ENCODE results near the gene CREG2.
"Not testable (repeated sequence)": the region's sequence is repeated elsewhere in the genome, so short reads cannot be mapped to it uniquely, and the experiment has no call there.

The CREG2 gene

DNA sequence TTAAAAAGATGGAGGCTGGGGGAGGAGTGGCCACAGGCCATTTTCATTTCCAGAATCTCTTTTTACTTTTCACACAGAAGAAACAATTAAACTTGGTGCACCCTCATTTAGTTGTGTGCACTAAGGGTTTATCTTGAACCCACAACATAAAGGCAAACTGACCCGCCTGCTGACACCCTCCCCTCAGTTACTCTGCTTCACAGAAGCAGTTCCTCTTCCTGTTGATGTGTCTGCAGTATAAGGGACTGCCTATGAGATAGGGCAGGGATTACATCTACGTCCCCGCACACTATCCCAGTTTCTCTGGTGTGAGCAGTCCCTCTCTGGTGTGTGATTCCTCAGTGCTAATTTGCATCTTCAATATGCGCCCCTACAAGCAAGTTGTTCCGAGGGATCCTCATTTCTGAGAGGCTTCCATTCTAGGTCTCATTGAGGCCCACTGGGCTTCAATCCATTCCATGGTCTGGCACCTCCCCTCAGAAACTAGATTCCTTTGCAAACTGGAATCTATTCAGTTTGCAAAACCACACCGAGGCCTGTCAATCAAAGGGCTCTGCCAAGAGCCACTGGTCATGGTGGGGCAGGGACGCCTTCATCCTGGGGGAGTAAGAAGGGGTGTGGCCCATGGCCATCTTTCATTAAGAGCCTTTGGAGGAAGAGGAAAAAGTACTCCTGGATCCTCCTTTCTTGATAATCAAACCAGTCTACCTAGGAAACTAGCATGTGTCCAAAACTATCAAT is 12.3 kb downstream of the CREG2 start:
- DNase-seq (ENCODE audit: low read depth in 3 of 3, low spot score in 1 of 3): no peak

DNA sequence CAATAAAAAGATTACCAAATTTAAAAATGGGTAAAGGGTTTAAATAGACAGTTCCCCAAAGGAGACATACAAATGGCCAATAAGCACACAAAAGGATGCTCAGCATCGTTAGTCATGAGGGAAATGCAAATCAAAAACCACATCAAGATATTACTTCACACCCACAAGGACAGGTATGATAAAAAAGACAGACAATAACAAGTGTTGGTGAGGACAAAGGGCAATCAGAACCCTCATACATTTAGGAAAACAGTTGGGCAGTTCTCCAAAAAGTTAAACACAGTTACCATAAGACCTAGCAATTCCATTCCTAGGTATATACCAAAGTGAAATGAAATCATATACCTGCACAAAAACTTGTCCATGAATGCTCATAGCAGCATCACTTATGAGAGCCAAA is 14.5 kb downstream of the CREG2 start:
- no peak for DNase-seq (ENCODE audit: low read depth in 3 of 3, low spot score in 1 of 3)

DNA sequence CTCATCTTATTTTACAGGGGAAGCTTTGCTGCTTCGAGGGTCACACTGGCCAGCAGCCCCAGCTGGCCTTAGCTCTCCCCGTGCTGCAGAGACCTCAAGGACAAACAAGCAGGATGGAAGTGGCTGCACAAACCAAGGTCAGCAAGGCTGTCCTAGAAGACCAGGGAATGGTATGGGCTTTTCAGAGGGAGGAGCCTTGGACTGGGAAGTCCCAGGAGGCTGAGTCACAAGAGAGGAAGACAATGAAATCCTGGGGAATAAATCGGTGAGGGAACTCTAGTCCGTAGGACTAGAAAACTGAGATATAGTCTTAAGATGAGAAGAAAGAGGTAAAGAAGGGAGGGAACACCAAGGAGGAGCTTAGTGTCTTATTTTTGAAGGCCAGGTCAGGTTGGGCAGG is 15.7 kb downstream of the CREG2 start:
- DNase-seq (ENCODE audit: low read depth in 3 of 3, low spot score in 1 of 3): no peak

DNA sequence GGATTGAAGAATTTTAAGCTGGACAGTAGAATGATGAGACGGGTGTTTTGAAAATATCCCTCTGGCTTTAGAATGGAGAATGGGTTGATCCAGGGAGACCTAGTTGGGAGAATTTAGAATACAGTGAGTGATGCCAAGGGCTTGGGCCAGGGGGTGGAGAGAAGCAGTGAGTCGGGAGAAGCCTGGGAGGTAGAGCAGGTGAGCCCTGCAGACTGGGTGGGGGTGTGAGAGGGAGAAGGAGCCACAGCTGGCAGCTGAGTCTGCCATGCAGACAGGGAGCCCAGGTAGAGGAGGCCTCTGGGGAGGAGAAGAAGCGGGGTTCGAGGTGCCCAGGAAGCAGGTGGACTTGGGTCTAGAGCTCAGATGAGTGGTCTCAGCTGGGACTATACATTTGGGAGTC is 18.2 kb downstream of the CREG2 start:
- DNase-seq (ENCODE audit: low read depth in 3 of 3, low spot score in 1 of 3): no peak

DNA sequence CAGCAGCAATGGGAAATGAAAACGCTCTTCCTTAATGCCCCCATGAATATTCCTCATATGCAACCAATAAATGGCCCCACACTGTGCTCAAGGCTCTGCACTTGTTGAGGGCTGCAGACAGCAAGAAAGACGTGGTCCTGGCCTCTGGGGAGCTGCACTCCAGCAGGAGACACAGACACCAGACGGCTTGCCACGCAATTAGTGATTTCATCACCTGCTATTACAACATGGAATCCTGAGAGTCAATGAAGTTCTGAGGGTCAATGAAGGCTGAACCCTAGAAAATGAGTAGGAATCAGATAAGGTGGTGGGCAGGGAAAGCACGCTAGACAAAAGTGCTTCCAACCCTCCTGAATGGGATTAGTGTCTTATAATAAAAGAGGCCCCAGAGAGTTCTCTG is 18.9 kb downstream of the CREG2 start:
- DNase-seq (ENCODE audit: low read depth in 3 of 3, low spot score in 1 of 3): no peak

DNA sequence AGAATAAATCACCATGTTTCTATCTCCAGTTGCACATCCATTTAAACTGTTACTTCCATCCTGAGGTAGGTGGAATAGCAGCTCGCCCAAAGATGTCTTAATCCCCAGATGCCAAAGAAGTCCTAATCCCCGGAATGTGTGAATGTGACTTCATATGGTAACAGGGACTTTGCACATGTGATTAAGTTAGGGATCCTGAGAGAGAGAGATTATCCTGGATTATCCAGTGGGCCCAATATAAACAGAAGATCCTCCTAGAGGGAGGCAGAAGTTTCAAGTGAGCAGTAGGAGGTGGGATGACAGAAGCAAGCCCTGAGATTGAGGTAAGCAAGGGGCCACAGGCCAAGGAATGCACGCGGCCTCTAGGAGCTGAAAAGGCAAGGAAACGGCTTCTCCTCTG is 19.8 kb downstream of the CREG2 start:
- DNase-seq (ENCODE audit: low read depth in 3 of 3, low spot score in 1 of 3): no peak

DNA sequence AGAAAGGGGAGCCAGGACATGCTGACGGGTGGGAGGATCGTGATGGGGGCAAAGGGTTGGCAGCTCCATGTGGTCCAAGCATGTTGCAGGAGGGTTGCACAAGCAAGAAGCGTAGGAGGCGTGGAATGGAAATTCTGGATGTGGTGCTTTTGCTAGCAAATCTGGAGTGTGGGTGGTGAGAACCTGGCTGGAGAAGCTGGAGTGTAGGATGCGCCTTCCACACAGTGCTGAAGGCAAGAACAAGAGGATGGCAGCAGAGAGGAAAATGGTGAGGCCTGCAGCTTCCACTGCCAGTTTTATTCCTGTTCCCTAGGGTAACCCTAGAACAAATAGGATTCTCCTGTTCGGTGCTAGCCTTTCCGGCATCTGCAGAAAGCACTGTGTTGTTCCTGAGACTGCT is 22.4 kb downstream of the CREG2 start:
- DNase-seq (ENCODE audit: low read depth in 3 of 3, low spot score in 1 of 3): no peak

DNA sequence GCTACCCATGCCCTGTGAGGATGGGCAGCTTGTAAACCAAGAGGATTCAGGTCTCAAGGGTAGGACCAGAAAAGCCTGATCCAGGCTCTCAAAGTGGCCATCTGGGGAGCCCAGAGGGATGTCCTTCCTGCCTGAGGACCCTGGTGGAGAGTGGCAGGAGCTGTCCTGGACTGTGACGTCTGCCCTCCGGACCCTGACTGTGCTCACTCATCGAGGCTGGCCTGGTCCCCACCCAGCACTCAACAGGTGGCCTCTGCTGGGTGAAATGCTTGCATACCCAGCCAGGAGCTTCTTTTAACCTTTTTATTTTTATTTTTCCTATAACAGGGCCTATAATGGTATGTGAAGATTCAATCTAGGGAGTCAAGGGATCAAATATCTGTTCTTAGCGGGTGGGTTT is 24.5 kb downstream of the CREG2 start:
- no peak for DNase-seq (ENCODE audit: low read depth in 3 of 3, low spot score in 1 of 3)

DNA sequence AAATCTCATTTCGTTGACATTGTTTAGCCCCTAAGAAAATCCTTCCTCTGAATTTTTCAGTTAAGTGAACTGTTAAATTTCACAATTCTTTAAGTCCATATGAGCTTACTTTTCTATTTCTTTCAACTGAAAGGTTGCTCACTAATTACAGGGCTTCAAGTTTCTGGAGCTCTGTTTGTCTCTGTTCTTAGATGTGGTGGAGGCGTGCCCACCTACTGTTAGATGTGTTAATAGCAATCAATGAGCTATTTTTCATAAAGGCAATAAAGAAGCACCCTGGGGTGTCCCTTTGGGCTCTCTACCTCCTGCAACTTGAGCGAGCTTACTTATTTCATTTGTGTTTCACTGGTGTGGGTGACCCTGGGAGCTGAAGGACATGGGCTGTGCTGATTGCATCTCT is 25.0 kb downstream of the CREG2 start:
- no peak for DNase-seq (ENCODE audit: low read depth in 3 of 3, low spot score in 1 of 3)

DNA sequence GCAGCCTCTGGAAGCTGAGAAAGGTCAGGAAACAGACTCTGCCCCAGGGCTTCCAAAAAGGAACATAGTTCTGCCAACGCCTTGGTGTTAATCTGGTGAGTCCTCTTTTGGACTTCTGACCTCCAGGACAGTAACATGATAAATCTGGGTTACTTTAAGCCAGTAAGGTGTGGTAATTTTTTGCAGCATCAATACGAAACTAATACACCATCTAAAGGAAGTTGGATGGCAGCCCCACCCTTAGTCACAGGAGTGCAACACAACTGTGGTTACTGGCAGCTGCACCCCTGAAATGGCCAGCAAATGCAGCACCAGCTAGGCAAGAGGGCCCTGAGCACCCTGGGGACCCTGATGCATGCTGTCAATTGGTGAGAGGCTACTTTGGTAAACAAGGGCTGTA is 25.8 kb downstream of the CREG2 start:
- DNase-seq (ENCODE audit: low read depth in 3 of 3, low spot score in 1 of 3): no peak

DNA sequence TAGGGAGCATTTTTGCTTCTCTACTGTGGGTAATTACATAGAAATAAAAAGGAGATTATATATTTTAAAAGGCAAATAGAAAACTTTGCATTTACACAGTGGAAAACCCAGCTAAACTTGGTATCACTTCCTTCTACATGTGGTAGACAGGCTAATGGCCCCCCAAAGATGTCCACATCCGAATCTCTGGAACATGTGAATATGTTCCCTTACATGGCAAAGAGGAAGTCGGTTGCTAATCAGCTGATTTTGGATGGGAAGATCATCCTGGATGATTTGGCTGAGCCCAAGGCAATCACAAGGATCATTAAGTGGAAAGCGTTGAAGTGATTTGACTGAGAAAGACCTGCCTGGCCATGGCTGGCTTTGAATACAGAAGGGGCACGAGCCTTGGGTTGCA is 26.2 kb downstream of the CREG2 start:
- no peak for DNase-seq (ENCODE audit: low read depth in 3 of 3, low spot score in 1 of 3)

DNA sequence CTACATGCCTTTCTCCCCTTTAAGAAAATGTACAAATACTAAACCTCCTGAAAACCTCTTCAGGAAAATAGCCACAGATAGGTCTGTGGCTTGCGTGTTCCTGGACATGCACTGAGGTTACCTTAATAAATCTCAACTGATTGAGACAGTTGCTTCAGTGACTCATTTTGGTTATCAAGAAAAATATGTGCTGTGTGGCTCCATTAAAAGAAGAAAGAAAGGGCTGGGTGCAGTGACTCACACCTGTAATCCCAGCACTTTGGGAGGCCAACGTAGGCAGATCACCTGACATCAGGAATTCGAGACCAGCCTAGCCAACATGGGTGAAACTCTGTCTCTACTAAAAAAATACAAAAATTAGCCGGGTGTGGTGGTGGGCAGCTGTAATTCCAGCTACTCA is 27.1 kb downstream of the CREG2 start:
- DNase-seq (ENCODE audit: low read depth in 3 of 3, low spot score in 1 of 3): no peak

DNA sequence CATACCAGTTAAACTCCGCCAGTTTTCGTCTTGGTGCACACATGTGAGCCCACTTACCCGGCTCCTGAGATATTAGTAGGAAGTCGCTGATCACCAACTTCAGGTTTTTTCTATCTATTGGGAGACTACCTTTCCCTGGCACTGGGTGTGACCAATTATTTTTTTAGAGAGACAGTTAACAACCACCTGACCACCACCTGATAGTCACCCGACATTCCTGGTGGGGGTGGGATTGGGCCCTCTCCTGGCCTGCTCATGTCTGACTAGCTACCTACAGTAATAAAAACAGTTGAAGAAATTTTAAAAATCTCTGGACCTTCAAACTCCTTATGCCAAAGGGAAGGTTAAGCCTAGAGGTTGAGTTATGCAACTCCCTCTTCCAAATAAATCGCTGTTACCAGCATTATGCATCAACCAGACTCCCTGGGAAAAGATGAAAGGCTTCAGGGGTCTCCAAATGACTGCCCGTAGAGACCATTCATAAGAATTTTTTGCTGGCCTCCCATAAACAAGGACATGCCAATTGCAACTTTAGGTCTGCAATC is 27.8 kb downstream of the CREG2 start:
- no peak for DNase-seq (ENCODE audit: low read depth in 3 of 3, low spot score in 1 of 3)

DNA sequence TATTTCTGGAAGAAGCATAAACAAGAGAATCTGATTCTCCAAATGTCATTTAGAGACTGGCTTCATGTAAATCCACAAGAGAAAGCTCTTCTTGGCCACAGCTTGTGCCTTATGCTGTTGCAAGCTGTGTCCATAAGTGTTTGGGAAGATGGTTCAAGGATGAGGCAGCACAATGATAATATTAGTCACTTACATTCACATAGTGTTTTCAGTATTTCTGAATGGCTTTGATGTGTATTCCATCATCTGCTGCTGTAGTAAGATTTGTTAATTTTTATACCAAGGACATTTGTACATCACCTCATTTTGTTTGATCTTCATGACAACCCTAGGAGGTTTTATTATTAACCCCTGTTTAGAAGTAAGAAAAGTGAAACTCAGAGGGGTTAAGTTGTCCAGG is 29.9 kb downstream of the CREG2 start:
- no peak for DNase-seq (ENCODE audit: low read depth in 3 of 3, low spot score in 1 of 3)

DNA sequence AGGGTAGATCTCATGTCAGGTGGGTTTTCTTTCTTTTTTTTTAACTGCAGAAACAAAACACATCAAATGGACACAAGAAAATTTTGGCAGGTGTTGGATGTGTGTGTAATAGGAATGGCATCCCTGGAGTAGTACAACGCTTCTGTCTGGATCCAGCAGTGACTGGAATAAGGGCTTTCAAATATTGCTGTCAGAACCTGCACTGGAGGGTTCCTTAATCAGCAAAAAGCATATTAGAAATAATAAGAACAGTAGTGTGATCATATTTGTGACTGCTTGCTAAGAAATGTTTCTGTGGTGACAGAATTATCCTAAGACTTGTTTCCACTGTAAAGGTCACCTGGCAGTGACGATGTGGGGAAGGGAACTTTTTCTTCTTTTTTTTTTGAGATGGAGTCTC is 30.8 kb downstream of the CREG2 start:
- no peak for DNase-seq (ENCODE audit: low read depth in 3 of 3, low spot score in 1 of 3)

DNA sequence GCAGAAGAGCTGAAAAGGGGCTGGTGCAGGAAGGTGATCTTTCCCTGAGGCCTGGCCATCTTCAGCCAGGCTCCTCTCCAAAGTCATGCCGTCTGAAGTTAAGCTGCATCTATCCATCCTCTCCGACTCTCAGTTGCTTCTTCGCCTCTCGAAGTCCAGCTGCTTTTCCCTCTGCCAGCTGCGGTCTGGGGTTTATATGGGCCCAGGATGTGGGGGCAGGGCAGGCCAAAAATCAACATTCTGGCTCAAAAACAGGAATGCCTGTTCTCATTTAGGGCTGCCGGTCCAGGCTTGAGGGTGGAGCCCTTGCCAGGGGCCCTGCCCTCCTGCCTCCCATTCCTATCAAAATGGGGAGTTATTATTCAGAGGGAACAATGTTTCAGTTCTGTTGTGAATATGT is 31.2 kb downstream of the CREG2 start:
- DNase-seq (ENCODE audit: low read depth in 3 of 3, low spot score in 1 of 3): no peak

DNA sequence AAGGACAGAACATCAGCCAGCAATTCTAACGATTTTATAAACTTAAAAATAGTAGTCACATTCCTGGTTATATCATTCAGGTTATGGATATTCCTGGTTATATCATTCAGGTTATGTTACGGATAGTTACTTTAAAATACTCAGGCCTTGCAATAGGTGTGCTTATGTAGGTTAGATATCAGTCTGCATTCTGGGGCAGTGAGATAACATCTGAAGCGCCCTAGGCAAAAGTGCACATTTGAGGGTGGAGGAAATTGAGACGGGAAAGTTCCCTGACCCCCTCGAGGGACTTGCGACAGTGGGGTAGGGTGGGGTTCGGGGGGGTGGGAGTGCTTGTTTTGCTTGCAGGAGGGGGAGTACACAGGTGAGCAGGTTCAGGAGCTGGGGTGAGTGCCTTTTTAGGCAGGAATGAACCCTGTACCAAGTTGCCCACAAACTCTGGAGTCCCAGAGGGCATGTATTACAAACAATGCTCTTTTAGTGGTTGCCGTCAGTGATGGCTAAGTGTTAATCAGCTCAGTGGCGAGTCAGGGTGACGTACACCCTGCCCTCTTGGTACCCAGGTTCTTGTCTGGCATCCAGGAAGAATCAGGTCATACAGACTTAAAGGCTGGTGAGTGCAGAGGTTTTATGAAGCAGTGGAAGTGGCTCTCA is 31.8 kb downstream of the CREG2 start:
- no peak for DNase-seq (ENCODE audit: low read depth in 3 of 3, low spot score in 1 of 3)

DNA sequence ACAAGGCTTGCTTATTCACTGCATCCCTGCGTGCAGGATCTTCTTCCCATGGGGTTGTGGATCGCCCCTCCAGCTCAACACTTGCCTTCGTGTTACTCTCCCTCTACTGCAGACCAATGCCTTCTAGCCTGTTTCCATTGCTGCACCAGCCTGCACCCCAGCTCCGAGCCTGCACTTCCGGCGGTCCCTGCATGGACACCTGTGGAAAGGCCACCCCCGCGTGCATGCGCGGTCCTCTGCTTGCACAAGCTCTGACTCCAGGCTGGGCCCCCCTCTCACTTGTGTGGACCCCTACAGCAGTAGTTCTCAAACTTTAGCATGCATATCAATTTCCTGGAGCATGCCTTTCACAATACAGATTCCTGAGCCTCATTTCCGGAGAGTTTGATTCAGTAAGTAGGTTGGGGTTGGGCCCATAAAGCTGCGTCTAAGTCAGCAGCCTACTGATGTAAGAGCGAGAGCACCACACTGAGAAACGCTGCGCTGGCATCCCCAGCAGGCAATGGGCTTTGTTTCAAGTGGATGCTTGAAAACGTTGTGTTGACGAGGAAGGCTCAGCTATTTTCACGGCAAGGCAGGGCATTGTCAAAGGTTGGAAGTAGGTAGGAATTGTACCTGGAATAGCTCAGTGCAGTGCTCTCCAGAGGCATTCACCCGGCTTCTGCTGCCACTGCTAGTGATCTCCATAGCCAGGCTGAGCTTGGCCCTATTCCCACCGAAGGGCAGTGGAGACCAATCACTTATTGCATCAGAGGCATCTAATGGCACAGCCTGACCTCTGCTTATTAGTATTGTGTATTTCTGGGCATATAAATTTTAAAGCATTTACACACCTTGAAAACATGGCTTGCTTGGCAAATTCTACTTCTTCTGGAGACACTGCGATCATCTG is 32.6 kb downstream of the CREG2 start:
- DNase-seq (ENCODE audit: low read depth in 3 of 3, low spot score in 1 of 3): no peak

DNA sequence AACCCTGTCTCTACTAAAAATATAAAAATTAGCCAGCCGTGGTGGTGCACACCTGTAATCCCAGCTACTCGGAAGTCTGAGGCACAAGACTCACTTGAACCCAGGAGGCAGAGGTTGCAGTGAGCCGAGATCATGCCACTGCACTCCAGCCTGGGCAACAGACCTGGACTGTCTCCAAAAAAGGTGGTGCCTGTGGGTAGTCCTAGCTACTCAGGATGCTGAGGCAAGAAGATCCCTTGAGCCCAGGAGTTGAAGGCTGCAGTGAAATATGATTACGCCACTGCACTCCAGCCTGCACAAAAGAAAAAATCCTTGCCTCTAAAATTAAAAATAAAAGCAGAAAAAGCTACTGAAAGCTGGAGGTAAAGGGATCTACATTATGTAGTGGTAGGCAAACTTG is 34.7 kb downstream of the CREG2 start:
- not testable (repeated sequence) for DNase-seq (ENCODE audit: low read depth in 3 of 3, low spot score in 1 of 3)

DNA sequence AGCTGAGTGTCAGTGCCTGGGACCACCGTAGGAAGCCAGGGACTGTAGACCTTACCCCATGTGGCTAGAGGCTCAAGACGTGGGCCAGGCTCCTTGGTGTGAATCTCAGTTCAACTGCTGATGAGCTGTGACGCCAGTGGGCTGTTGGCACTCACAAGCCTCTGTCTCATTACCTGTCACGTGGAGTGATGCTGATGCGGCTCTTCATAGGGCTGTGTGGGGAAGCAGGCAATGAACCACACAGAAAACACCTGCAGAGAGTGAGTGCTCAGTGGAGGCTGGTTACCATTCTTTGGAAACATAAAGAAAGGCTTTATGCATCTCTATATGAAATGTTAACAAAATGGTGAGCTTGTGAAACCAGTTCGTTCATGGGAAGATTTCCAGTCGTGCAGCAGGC is 36.1 kb downstream of the CREG2 start:
- DNase-seq (ENCODE audit: low read depth in 3 of 3, low spot score in 1 of 3): no peak

DNA sequence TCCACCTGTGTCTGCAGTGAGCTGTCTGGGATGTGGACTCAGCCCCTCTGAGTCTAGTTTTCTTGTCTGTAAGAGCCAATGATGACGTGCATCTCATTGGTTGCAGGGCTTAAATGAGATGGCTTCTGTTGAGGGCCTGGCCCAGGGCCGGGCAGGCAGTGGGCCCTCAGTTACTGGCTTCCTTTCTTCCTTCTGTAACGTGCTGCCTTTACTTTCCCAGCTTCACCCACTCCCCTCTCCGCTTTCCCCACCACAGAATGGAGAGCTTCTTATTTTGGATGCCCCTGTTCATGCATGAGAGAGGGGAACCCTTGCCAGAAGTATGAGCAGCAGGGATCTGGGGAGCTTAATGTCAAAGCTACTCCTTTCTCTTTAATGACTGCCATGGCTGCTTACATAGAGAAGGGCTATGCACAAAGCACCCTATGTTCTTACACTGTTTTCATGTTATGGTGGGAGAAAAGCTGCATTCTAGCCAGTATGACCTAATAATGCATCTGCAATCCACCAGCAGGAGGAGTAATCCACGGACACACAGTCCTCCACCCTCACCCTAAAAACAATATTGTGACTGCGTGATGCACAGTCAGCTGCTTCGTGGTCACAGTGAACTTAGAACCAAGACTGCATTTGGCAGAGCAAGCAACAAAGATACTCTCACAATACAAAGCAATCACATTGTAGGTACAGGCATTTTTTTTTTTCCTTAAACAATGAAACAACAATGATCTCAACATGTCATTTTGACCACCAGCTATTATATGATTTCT is 37.2 kb downstream of the CREG2 start:
- DNase-seq (ENCODE audit: low read depth in 3 of 3, low spot score in 1 of 3): no peak
